GM13976 (cell line): ENCODE data around the gene SLC35E4.

Experiments
- DNase-seq: peaks from one replicate; pipeline ENCODE4 v3.0.0; 2012; ENCODE audit warnings: low spot score
- CTCF ChIP-seq: IDR thresholded peaks from 2 replicates; pipeline ENCODE4 v1.5.1; 2012; ENCODE audit warnings: borderline replicate concordance, mild to moderate bottlenecking; ENCODE audit not compliant: insufficient read depth; ENCODE audit errors: extremely low read depth, missing control alignments, control extremely low read depth
- in situ Hi-C: fragments of 300-500 bp; cut with MboI; formaldehyde crosslinking; loops from one replicate; pipeline ENCODE4 v1.12.0; 2022; ENCODE audit warnings: low sequenced_read_pairs, mixed read lengths, inconsistent platforms; ENCODE audit not compliant: unreplicated experiment

Gene SLC35E4

GRCh38 chr22:30681831-30682230 is 46.2 kb downstream of the SLC35E4 start:
- TF ChIP-seq CTCF = no peak
- in situ Hi-C loops = no loop called here
- DNase-seq = no peak

- no peak for DNase-seq
- in situ Hi-C loops = no loop called here
Measured at GRCh38 chr22:30685178-30685577, 49.6 kb downstream of the SLC35E4 start.

DNA sequence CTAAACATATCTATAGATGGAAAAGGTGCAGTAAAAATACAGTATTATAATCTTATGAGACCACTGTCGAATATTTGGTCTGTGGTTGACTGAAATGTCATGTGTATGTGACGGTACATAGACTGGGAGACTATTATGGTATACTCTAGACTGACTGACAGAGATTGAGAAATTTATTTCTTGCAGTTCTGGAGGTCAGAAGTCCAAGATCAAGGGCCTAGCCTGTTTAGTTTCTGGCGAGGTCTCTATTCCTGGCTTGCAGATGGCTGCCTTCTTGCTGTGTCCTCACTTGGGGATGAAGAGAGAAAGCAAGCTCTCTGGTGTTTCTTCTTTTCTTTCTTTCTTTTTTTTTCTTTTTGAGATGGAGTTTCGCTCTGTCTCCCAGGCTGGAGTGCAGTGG is 51.8 kb downstream of the SLC35E4 start:
- no peak for TF ChIP-seq CTCF
- in situ Hi-C loops = no loop called here
- DNase-seq = no peak

More at GRCh38 chr22:30685178-30685577, 49.6 kb downstream of the SLC35E4 start:
- no peak for TF ChIP-seq CTCF

DNA sequence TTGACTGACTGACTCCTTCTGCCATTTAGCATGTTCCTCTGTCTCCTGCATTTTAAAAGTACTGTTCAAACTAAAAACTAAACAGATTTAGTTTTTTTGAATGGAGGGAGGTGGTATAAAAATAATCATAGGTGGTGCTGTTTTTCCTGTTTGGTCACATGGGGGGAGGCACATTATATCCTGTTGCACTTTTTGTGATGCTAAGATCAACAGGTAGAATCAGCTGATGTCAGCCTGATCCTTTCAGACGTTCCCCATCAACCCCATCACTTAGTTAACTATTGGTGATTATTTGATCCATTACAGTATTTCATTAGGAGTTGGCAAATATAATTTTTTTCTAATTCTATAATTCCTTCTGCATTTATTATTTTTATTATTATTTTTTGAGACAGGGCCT is 54.0 kb downstream of the SLC35E4 start:
- TF ChIP-seq CTCF = no peak
- in situ Hi-C loops = no loop called here

GRCh38 chr22:30691204-30691603 is 55.6 kb downstream of the SLC35E4 start:
- DNase-seq = no peak
- no peak for TF ChIP-seq CTCF
- in situ Hi-C loops = no loop called here

More for the DNA sequence above, 54.0 kb downstream of the SLC35E4 start:
- DNase-seq = no peak

DNA sequence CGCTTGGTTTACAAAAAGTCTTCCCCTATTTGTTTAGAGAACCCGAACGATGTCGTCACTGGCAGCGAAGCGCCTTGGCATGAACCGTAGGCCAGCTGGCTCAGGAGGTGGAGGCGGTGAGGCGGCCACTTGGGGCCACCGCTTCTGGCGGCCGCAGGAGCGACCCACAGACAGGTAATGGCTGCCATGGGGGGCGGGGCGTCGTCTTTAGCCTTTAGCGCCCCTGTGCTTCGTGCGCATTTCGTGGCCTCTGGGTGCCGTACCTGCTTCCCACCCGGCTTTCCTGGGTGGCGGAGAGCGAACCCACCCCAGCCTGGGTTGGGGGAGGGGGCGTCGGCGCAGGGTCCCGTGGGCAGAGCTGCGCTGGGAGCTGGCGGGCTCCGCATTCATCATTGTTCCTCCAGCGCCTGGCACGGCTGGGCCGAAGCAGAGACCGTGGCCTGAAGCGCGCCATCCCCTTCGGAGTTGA is 58.6 kb downstream of the SLC35E4 start:
- in situ Hi-C loops = no loop called here
- DNase-seq = peak; percentile 60
- no peak for TF ChIP-seq CTCF
